Esophagus squamous epithelium (tissue), 5 donors: Measurements from ENCODE around the gene ZFP36. TPM values are rescaled to one million over a fixed set of nuclear protein-coding genes. Genes with fewer than 3 reads are reported as not detected.
A peak's percentile ranks its signal among the peaks of the same experiment; 100 is the strongest.

ENCODE experiments used
- DNase-seq: peaks from one replicate; lab custom pipeline; 2025; lab: John Stamatoyannopoulos, UW
- H3K27ac ChIP-seq, 4 donors: fragments of 200-600 bp; sonication (generic); one replicate each; pipeline ENCODE4 v1.5.1; 2016 to 2019; ENCODE audit warnings: mild to moderate bottlenecking in 1 of 4
- H3K27me3 ChIP-seq, 4 donors: fragments of 200-600 bp; sonication (generic); 1 replicate in 3 of 4; 2 replicates in 1 of 4; pipeline versions ENCODE4 v1.5.1 to v1.6.0; 2017 to 2021; ENCODE audit warnings: antibody characterized with exemption in 1 of 4
- H3K36me3 ChIP-seq, 3 donors: fragments of 200-600 bp; sonication (generic); one replicate each; pipeline ENCODE4 v1.5.1; 2016 to 2019
- H3K4me1 ChIP-seq, 3 donors: fragments of 200-600 bp; sonication (generic); one replicate each; pipeline ENCODE4 v1.5.1; 2017 to 2019
- H3K4me3 ChIP-seq, 4 donors: fragments of 200-600 bp; sonication (generic); 1 replicate in 3 of 4; 2 replicates in 1 of 4; pipeline ENCODE4 v1.5.1; 2016 to 2019; ENCODE audit warnings: mild to moderate bottlenecking in 2 of 4, moderate library complexity in 1 of 4
- H3K9me3 ChIP-seq, 3 donors: fragments of 200-600 bp; sonication (generic); one replicate each; pipeline ENCODE4 v1.5.1; 2016 to 2019
- POLR2A ChIP-seq, 4 donors: fragments of 450-650 bp; IDR thresholded peaks; one replicate each; pipeline ENCODE4 v1.6.1; 2017; ENCODE audit warnings: antibody characterized with exemption in 4 of 4, mild to moderate bottlenecking in 4 of 4, moderate library complexity in 3 of 4
- WGBS, 2 donors: methylation state at CpG; one replicate each; pipeline ENCODE4 v1.1.5; 2018; 5-methylcytosine and 5-hydroxymethylcytosine counted together
- intact Hi-C: fragments of 100-400 bp; cut with DNase I; formaldehyde crosslinking; loops from one replicate; pipeline ENCODE4 v1.15.0; 2022
- total RNA-seq, 4 donors: library from RNA; depleted of rRNA; stranded (reverse); fragments of >200 nt; gene quantifications; one replicate each; pipeline ENCODE4 v1.1.0, GENCODE V29; 2016
- TF ChIP-seq, protein P1 (sequence below), 6 experiments: fragments of 450-650 bp in 4 of 6; fragments of 200-600 bp in 2 of 6; sonication (generic) in 2 of 6; IDR thresholded peaks; one replicate each; pipeline ENCODE4 v1.5.1; 2016 to 2019; ENCODE audit warnings: antibody characterized with exemption in 6 of 6, mild to moderate bottlenecking in 4 of 6, moderate library complexity in 4 of 6
- donor health status: DM: yes; HTN: yes; CAD: no.

ZFP36 gene
- total RNA-seq, 4 donors from 2014 or later = 72.1 to 230 (median 121) TPM

DNA sequence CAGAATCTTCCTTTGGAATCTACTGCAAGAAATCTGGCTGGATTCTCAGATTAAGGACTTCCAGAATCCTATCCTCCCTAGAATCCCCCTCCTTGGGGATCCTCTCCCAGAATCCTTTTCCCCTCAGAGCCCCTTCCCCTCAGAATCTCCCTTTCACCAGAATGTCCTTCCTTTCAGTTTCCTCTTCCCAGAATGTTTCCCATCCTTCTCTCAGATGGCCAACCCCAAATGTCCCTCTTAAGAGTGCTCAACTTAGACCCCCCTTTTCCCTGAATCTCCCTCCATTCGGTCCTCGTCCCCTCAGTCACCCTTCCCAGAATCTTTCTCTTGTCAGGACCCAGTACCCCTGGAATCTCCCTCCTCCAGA is 29.7 kb downstream of the ZFP36 start:
- Histone ChIP-seq H3K4me1 (peaks cover 22 to 62% (median 35%) of the 10 kb centered on the region in 3 donors), H3K36me3 (peaks cover 21 to 35% (median 24%) of the 10 kb centered on the region in 3 donors), H3K9me3 (no peaks in the 10 kb centered on the region), H3K27ac (peak overlapping the region; percentile 88 to 95 (median 94)), H3K4me3 (peak overlapping the region; percentile 78 to 98 (median 96)), H3K27me3 (no peaks in the 10 kb centered on the region)
- TF ChIP-seq POLR2A (IDR thresholded peaks at IDR 0.05) = no peak
- TF ChIP-seq, protein P1, sequence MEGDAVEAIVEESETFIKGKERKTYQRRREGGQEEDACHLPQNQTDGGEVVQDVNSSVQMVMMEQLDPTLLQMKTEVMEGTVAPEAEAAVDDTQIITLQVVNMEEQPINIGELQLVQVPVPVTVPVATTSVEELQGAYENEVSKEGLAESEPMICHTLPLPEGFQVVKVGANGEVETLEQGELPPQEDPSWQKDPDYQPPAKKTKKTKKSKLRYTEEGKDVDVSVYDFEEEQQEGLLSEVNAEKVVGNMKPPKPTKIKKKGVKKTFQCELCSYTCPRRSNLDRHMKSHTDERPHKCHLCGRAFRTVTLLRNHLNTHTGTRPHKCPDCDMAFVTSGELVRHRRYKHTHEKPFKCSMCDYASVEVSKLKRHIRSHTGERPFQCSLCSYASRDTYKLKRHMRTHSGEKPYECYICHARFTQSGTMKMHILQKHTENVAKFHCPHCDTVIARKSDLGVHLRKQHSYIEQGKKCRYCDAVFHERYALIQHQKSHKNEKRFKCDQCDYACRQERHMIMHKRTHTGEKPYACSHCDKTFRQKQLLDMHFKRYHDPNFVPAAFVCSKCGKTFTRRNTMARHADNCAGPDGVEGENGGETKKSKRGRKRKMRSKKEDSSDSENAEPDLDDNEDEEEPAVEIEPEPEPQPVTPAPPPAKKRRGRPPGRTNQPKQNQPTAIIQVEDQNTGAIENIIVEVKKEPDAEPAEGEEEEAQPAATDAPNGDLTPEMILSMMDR (IDR thresholded peaks at IDR 0.05) = no peak
- intact Hi-C loops = loop anchor here (10.0 kb wide), 1 partner anchor 98 kb away; the partner anchor contains the start of gene EID2B
- no peak for DNase-seq
- WGBS, 2 donors = 0 to 5% methylated on average over 2 of the region's 2 CpGs

DNA sequence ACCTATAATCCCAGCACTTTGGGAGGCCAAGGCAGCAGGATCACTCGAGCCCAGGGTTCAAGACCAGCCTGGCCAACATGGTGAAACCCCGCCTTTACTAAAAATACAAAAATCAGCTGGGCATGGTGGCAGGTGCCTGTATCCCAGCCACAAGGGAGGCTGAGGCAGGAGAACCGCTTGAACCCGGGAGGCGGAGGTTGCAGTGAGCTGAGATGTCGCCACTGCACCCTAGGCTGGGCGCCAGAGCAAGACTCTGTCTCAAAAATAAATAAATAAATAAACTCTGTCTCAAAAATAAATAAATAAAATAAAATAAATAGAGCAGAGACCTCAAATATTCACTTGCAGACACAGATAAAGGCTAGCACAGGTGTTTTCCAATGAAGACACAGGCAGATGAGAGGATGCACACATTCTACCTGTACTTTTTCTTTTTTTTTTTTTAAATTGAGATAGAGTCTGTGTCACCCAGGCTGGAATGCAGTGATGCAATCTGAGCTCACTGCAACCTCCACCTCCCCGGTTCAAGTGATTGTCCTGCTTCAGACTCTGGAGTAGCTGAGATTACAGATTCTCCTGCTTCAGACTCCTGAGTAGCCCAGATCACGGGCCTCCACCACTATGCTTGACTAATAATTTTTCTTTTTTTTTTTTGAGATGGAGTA is 31.8 kb downstream of the ZFP36 start:
- no peaks in the 10 kb centered on the region for H3K27me3 ChIP-seq
- DNase-seq = no peak
- 75 to 85% methylated on average over 8 to 9 of the region's 9 CpGs for WGBS, 2 donors
- no peak overlapping the region for H3K4me3 ChIP-seq
- peaks cover 9 to 15% (median 14%) of the 10 kb centered on the region in 3 donors for H3K36me3 ChIP-seq
- H3K9me3 ChIP-seq = no peaks in the 10 kb centered on the region
- intact Hi-C loops = loop anchor here (10.0 kb wide), 1 partner anchor 96 kb away; the partner anchor contains the start of gene EID2B
- TF ChIP-seq, protein P1 (IDR thresholded peaks at IDR 0.05) = no peak
- no peak for TF ChIP-seq POLR2A (IDR thresholded peaks at IDR 0.05)
- H3K4me1 ChIP-seq = peaks cover 22 to 41% (median 22%) of the 10 kb centered on the region in 3 donors
- no peak overlapping the region for H3K27ac ChIP-seq

DNA sequence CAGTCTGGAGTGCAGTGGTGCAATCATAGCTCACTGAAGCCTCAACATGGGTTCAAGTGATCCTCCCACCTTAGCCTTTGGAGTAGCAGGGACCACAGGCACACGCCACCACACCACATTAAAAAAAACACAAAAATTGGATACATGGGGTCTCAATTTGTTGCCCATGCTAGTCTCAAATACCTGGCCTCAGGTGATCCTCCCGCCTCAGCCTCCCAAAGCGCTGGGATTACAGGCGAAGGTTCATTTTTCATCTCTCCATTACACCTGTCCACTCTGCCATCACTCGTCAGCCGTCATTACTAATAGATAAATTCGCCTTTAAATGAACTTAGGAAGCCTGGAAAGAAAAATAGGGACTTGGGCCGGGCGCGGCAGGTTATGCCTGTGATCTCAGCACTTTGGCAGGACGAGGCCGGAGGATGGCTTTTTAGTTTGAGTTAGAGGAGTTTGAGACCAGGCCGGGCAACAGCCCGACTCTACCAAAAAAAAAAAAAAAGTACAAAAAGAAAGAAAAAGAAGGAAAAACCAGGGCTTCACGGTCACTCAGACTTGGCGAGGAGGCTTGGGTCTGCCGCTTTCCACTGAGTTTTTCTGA is 38.0 kb downstream of the ZFP36 start:
- WGBS, 2 donors = 1 to 3% methylated on average over 14 to 17 of the region's 17 CpGs
- no peak for DNase-seq
- H3K9me3 ChIP-seq = no peaks in the 10 kb centered on the region

DNA sequence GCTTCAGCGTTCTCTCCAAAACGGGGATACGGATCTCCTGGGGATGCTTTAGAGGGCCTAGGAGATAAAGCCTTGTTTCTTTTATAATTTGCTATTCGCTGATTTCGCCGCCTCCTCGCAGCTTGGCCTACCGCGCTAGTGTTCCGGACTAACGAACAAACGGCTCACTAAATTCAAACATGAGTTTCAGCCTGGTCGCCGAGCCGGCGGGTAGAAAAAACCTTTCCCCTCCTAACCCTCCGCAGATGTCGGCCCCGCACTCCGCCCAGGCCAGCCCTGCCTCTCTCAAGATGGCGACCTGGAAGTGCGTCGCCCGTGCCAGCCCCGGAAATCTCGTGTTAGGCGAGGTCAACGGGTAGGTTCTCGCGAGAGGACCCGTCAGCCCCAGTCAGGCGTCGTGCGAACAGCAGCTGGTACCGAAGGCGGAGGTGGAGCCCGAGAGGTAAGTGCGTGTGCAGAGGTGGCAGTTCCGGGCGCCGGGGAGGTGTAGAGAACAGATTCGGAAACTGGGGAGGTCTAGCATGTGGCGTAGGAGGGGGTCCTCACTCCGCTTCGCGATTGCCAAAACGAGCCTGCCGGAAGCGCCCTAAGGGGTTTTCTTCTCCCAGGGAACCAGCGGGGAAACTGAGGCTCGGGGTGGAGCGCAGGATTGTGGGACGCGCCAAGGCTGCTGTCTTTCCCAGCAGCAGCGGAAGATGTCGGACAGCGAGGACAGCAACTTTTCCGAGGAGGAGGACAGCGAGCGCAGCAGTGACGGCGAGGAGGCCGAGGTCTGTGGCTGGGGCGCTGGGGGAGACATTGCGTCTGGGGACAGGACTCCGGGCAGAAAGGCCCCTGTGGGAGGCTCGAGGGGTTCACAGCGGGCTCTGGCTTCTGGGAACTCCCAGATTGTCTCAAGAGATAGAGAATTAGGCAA is 38.8 kb downstream of the ZFP36 start, which contains the start of gene SUPT5H:
Gene SUPT5H, plus strand, starts transcription at position 387 of the 916 bp plus-strand sequence. Its CDS starts 309 bp downstream, at position 696.
- TF ChIP-seq POLR2A (IDR thresholded peaks at IDR 0.05) = peak in 3 of 4 donors; percentile 92 to 97 (median 94)
- TF ChIP-seq, protein P1 (IDR thresholded peaks at IDR 0.05) = peak in 2 of 6 experiments; percentile 21 to 23
- DNase-seq = peak; percentile 89
- H3K4me1 ChIP-seq = peaks cover 16 to 60% (median 32%) of the 10 kb centered on the region in 3 donors
- no peaks in the 10 kb centered on the region for H3K27me3 ChIP-seq
- peak within 1 kb of the TSS; percentile 67 to 93 (median 77) for H3K4me3 ChIP-seq
- intact Hi-C loops = no loop called here
- H3K9me3 ChIP-seq = no peaks in the 10 kb centered on the region
- WGBS, 2 donors = 0 to 1% methylated on average over 23 to 46 of the region's 68 CpGs
- peak within 1 kb of the TSS; percentile 92 to 98 (median 95) for H3K27ac ChIP-seq
- peaks cover 0 to 20% (median 0%) of the 10 kb centered on the region in 3 donors for H3K36me3 ChIP-seq

More for the DNA sequence above, 38.0 kb downstream of the ZFP36 start:
- no peaks in the 10 kb centered on the region for H3K27me3 ChIP-seq
- peaks cover 0 to 13% (median 0%) of the 10 kb centered on the region in 3 donors for H3K36me3 ChIP-seq
- TF ChIP-seq, protein P1 (IDR thresholded peaks at IDR 0.05) = no peak
- no peak for TF ChIP-seq POLR2A (IDR thresholded peaks at IDR 0.05)
- peak overlapping the region; percentile 67 to 93 (median 77) for H3K4me3 ChIP-seq
- H3K4me1 ChIP-seq = peaks cover 16 to 57% (median 29%) of the 10 kb centered on the region in 3 donors
- intact Hi-C loops = no loop called here
- peak overlapping the region; percentile 92 to 98 (median 95) for H3K27ac ChIP-seq
